Measurements from ENCODE around the gene COL9A3. TPM values are rescaled to one million over a fixed set of nuclear protein-coding genes. Genes with fewer than 3 reads are reported as not detected.
A peak's percentile ranks its signal among the peaks of the same experiment; 100 is the strongest.
"Not testable (repeated sequence)": the region's sequence is repeated elsewhere in the genome, so short reads cannot be mapped to it uniquely, and the experiment has no call there.

Gene COL9A3
- total RNA-seq, 4 donors from 2014 or later, result 8.8 to 29.9 (median 14.3) TPM

DNA sequence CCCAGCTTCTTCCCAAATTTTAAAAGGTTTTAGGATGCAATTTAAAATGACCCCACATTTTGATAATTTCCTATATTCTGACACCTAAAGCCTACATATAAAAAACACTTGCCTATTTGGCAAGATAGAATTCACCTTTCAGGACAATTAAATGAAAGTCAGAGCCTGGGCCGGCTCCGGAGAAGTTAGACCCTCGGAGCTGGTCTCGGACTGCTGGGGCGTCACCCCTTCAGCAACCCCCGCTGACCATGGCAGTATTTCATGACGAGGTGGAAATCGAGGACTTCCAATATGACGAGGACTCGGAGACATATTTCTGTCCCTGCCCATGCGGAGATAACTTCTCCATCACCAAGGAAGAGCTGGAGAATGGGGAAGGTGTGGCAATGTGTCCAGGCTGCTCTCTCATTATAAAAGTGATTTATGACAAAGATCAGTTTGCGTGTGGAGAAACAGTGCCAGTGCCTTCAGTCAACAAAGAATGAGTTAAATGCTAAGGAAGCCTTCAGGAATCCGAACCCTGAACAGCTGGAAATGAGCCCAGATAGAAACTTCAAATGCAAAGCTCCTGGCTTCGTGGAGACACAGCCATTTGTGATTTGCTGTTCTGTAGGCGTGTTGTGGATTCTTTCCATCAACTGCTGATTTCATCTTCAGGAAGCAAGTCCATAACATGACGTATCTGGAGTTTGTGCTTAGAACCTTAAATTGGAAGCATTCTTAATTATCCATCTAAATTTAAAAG is 28.7 kb downstream of the COL9A3 start:
- no peaks in the 10 kb centered on the region for H3K9me3 ChIP-seq
- WGBS, 2 donors (ENCODE audit: low coverage in 1 of 2), result 75 to 91% methylated on average over 11 to 13 of the region's 16 CpGs
- H3K27ac ChIP-seq, result no peak overlapping the region
- H3K27me3 ChIP-seq, result no peaks in the 10 kb centered on the region
- TF ChIP-seq EP300 (IDR thresholded peaks at IDR 0.05), result no peak
- TF ChIP-seq POLR2A (IDR thresholded peaks at IDR 0.05), result no peak
- TF ChIP-seq, protein P1, sequence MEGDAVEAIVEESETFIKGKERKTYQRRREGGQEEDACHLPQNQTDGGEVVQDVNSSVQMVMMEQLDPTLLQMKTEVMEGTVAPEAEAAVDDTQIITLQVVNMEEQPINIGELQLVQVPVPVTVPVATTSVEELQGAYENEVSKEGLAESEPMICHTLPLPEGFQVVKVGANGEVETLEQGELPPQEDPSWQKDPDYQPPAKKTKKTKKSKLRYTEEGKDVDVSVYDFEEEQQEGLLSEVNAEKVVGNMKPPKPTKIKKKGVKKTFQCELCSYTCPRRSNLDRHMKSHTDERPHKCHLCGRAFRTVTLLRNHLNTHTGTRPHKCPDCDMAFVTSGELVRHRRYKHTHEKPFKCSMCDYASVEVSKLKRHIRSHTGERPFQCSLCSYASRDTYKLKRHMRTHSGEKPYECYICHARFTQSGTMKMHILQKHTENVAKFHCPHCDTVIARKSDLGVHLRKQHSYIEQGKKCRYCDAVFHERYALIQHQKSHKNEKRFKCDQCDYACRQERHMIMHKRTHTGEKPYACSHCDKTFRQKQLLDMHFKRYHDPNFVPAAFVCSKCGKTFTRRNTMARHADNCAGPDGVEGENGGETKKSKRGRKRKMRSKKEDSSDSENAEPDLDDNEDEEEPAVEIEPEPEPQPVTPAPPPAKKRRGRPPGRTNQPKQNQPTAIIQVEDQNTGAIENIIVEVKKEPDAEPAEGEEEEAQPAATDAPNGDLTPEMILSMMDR (IDR thresholded peaks at IDR 0.05), result no peak
- no peak for ATAC-seq
- peaks cover 0 to 22% of the 10 kb centered on the region in 2 donors for H3K36me3 ChIP-seq
- no peaks in the 10 kb centered on the region for H3K4me1 ChIP-seq
- no peak overlapping the region for H3K4me3 ChIP-seq

DNA sequence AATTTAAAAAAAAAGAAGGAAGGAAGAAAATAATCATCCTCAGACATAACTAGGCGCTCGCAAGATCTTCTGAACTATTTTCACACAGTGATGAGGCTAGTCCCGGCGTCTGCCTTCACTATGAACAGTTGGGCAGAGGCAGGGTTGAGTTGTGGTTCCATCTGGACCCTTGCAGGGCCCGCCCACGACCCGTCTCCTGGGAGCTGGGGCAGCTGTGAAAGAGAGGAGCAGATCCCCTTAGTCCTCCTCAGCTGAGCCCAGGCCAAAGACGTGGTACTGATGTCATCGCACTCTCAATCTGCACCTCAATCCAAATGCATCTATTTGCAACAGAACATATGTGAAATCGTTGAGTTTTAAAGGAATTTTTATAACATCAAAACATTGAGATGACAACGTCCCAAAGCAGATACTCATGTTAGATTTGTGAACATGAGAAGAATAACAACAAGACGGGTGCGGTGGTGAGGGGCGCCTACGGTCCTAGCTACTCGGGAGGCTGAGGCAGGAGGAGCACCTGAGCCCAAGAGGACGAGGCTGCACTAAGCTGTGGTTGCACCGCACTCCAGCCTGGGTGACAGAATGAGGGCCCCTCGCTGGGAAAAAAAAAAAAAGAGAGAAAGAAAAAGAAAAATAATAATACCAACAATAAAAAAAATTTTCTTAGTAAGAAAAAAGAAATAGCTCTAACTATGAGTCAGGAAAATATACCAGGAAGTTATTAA is 29.5 kb downstream of the COL9A3 start:
- peaks cover 0 to 21% of the 10 kb centered on the region in 2 donors for H3K36me3 ChIP-seq
- no peaks in the 10 kb centered on the region for H3K27me3 ChIP-seq
- no peak for ATAC-seq
- no peaks in the 10 kb centered on the region for H3K9me3 ChIP-seq
- H3K4me1 ChIP-seq, result no peaks in the 10 kb centered on the region
- WGBS, 2 donors (ENCODE audit: low coverage in 1 of 2), result 85 to 89% methylated on average over 7 to 17 of the region's 19 CpGs
- TF ChIP-seq POLR2AphosphoS5 (IDR thresholded peaks at IDR 0.05), result no peak
- H3K4me3 ChIP-seq, result no peak overlapping the region
- H3K27ac ChIP-seq, result no peak overlapping the region

DNA sequence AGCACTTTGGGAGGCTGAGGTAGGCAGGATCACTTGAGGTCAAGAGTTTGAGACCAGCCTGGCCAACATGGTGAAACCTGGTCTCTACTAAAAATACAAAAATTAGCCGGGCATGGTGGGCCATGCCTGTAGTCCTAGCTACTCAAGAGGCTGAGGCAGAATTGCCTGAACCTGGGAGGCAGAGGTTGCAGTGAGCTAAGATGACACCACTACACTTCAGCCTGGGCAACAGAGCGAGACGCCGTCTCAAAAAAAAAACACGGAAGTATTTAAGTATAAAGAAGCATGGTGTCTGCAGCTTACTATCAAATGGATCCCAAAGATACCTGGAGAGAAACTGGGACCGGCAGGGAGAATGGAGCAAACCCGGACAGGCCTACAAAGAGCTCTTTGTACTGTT is 32.1 kb downstream of the COL9A3 start:
- 90 to 93% methylated on average over 7 of the region's 7 CpGs for WGBS, 2 donors (ENCODE audit: low coverage in 1 of 2)
- not testable (repeated sequence) for H3K4me1 ChIP-seq, H3K4me3 ChIP-seq, ATAC-seq, H3K27me3 ChIP-seq, H3K27ac ChIP-seq, H3K9me3 ChIP-seq
- peaks cover 0 to 45% of the 10 kb centered on the region in 2 donors for H3K36me3 ChIP-seq

DNA sequence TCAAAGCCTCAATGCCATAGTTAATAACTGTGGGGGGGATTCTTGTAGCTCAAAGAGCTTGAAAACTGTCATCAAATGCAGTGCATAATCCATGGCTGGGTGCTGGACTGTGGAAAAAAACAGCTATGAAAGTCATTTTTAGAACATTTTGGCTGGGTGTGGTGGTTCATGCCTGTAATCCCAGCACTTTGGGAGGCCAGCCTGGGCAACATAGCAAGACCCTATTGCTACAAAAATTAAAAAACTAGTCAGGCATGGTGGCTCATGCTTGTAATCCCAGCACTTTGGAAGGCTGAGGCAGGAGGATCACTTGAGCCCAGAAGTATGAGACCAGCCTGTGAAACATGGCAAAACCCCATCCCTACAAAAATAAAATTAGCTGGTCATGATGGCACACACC is 32.6 kb downstream of the COL9A3 start:
- no peaks in the 10 kb centered on the region for H3K4me1 ChIP-seq
- H3K4me3 ChIP-seq, result no peak overlapping the region
- H3K27ac ChIP-seq, result no peak overlapping the region
- no peak for TF ChIP-seq POLR2A (IDR thresholded peaks at IDR 0.05)
- TF ChIP-seq POLR2AphosphoS5 (IDR thresholded peaks at IDR 0.05), result no peak
- TF ChIP-seq, protein P1 (IDR thresholded peaks at IDR 0.05), result no peak
- TF ChIP-seq EP300 (IDR thresholded peaks at IDR 0.05), result no peak
- no peak for ATAC-seq
- H3K27me3 ChIP-seq, result no peaks in the 10 kb centered on the region
- H3K36me3 ChIP-seq, result peaks cover 0 to 51% of the 10 kb centered on the region in 2 donors
- H3K9me3 ChIP-seq, result no peaks in the 10 kb centered on the region

DNA sequence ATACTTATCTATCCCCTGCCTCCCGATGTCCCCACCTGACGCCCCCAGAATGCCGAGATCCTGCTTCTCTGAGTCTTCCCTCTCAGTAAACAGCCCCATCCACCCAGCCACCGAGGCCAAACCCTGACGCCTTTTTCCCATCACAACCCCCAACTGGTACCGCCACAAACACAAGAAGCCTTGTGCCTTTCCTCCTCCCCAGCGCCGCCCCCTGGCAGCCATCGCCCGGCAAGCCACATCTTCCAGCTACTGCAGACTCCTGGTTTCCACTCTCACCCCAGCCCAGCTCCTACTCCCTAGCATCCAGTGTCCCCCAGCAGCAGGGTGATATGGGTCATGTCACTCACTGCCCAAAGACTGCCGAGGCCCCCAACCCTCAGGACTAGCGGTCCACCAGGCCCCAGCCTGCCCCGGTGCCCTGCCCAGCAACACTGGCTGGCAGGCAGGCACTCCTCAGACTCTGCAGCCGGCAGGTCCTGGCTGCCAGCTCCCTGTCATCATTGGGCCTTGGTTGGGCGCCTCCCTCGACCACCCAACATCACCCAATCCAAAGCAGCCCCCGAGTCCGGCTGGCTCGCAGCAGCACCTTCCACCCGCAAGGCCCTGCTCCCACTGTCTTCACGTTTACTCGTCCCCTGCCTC is 33.6 kb downstream of the COL9A3 start:
- peak overlapping the region in 2 of 4 donors; percentile 31 to 33 for H3K27ac ChIP-seq
- TF ChIP-seq POLR2A (IDR thresholded peaks at IDR 0.05), result no peak
- no peak for TF ChIP-seq EP300 (IDR thresholded peaks at IDR 0.05)
- TF ChIP-seq, protein P1 (IDR thresholded peaks at IDR 0.05), result no peak
- TF ChIP-seq POLR2AphosphoS5 (IDR thresholded peaks at IDR 0.05), result no peak
- H3K36me3 ChIP-seq, result peaks cover 0 to 56% of the 10 kb centered on the region in 2 donors
- 79 to 86% methylated on average over 4 to 11 of the region's 22 CpGs for WGBS, 2 donors (ENCODE audit: low coverage in 1 of 2)
- H3K27me3 ChIP-seq, result no peaks in the 10 kb centered on the region
- H3K4me3 ChIP-seq, result no peak overlapping the region
- no peaks in the 10 kb centered on the region for H3K9me3 ChIP-seq
- no peak for ATAC-seq
- no peaks in the 10 kb centered on the region for H3K4me1 ChIP-seq
